OCI-LY3 (cell line): ENCODE data around the gene SYT8.

Source experiments
- H2AFZ ChIP-seq: fragments of 200-600, 300-600 bp; shearing (Covaris generic); 2 replicates; pipeline ENCODE4 v1.6.0; 2014; ENCODE audit warnings: antibody characterized with exemption, low read depth, low read length
- H3K27ac ChIP-seq: fragments of 200-600, 300-600 bp; sonication (generic); 2 replicates; pipeline ENCODE4 v1.5.1; 2014; ENCODE audit warnings: mild to moderate bottlenecking, low read length, moderate library complexity, mixed read lengths
- H3K27me3 ChIP-seq: fragments of 200-600, 300-600 bp; sonication (generic); 2 replicates; pipeline ENCODE4 v1.6.1; 2014; ENCODE audit warnings: low read depth, low read length, mixed read lengths
- H3K36me3 ChIP-seq: fragments of 200-600, 300-600 bp; sonication (generic); replicated peaks from 2 replicates; pipeline ENCODE3; 2014; ENCODE audit warnings: low read depth, low read length, mixed read lengths
- H3K4me1 ChIP-seq: fragments of 300-600, 200-600 bp; sonication (generic); 2 replicates; pipeline ENCODE4 v1.6.1; 2014; ENCODE audit warnings: low read length, mixed read lengths
- H3K4me2 ChIP-seq: fragments of 200-600, 300-600 bp; sonication (generic); 2 replicates; pipeline ENCODE4 v1.6.1; 2014; ENCODE audit warnings: low read length, mixed read lengths
- H3K4me3 ChIP-seq: fragments of 300-600, 200-600 bp; sonication (generic); 2 replicates; pipeline ENCODE4 v1.5.1; 2014; ENCODE audit warnings: antibody characterized with exemption, mild to moderate bottlenecking, low read length, moderate library complexity
- H3K79me2 ChIP-seq: fragments of 300-600, 200-600 bp; shearing (Covaris generic); 2 replicates; pipeline ENCODE4 v1.6.1; 2014; ENCODE audit warnings: mild to moderate bottlenecking, low read length, mixed read lengths
- H3K9ac ChIP-seq: fragments of 300-600, 200-600 bp; shearing (Covaris generic); 2 replicates; pipeline ENCODE4 v1.6.0; 2014; ENCODE audit warnings: mild to moderate bottlenecking, low read length, moderate library complexity
- H3K9me3 ChIP-seq: fragments of 200-600, 300-600 bp; shearing (Covaris generic); 2 replicates; pipeline ENCODE4 v1.6.1; 2014; ENCODE audit warnings: low read length, mixed read lengths; ENCODE audit not compliant: insufficient read depth
- H4K20me1 ChIP-seq: fragments of 200-600, 300-600 bp; sonication (generic); 2 replicates; pipeline ENCODE4 v1.6.1; 2016; ENCODE audit warnings: low read length, mixed read lengths; ENCODE audit not compliant: insufficient read depth
- CTCF ChIP-seq: fragments of 200-600, 300-600 bp; sonication (generic); IDR thresholded peaks from 2 replicates; pipeline ENCODE4 v1.5.1; 2014; ENCODE audit warnings: antibody characterized with exemption, low read length, low read depth
- EZH2phosphoT487 ChIP-seq: fragments of 200-600 bp; shearing (Covaris generic); IDR thresholded peaks from 2 replicates; pipeline ENCODE4 v1.6.1; 2018; ENCODE audit warnings: antibody characterized with exemption, mixed run types, low read depth

The SYT8 gene

GRCh38 chr11:1862588-1863351 lies 28.0 kb downstream of the SYT8 start:
- no peak overlapping the region for H3K4me2 ChIP-seq
- H3K27me3 ChIP-seq: no peaks in the 10 kb centered on the region
- TF ChIP-seq EZH2phosphoT487 (no peak), CTCF (no peak)
- peaks cover 100% of the 10 kb centered on the region for H4K20me1 ChIP-seq
- no peak overlapping the region for H2AFZ ChIP-seq
- no peak overlapping the region for H3K27ac ChIP-seq
- H3K9ac ChIP-seq: no peak overlapping the region
- no peaks in the 10 kb centered on the region for H3K9me3 ChIP-seq
- H3K79me2 ChIP-seq: peaks cover 73% of the 10 kb centered on the region
- no peak overlapping the region for H3K4me3 ChIP-seq
- H3K4me1 ChIP-seq: peaks cover 11% of the 10 kb centered on the region
- H3K36me3 ChIP-seq: peaks cover 68% of the 10 kb centered on the region

- peaks cover 68% of the 10 kb centered on the region for H3K36me3 ChIP-seq
- no peak overlapping the region for H2AFZ ChIP-seq
- H4K20me1 ChIP-seq: peaks cover 100% of the 10 kb centered on the region
- no peak overlapping the region for H3K9ac ChIP-seq
- no peak overlapping the region for H3K4me2 ChIP-seq
- peaks cover 64% of the 10 kb centered on the region for H3K79me2 ChIP-seq
- no peak for TF ChIP-seq EZH2phosphoT487
- no peak for TF ChIP-seq CTCF
- H3K4me1 ChIP-seq: peaks cover 11% of the 10 kb centered on the region
- H3K27ac ChIP-seq: no peak overlapping the region
- H3K9me3 ChIP-seq: no peaks in the 10 kb centered on the region
- H3K4me3 ChIP-seq: no peak overlapping the region
- no peaks in the 10 kb centered on the region for H3K27me3 ChIP-seq
Observed at GRCh38 chr11:1863352-1864216, 28.8 kb downstream of the SYT8 start.

GRCh38 chr11:1864231-1864630 lies 29.4 kb downstream of the SYT8 start:
- peaks cover 16% of the 10 kb centered on the region for H3K4me1 ChIP-seq
- H3K27ac ChIP-seq: no peak overlapping the region
- H4K20me1 ChIP-seq: peaks cover 100% of the 10 kb centered on the region
- peaks cover 61% of the 10 kb centered on the region for H3K36me3 ChIP-seq
- no peak overlapping the region for H3K4me3 ChIP-seq
- no peaks in the 10 kb centered on the region for H3K9me3 ChIP-seq
- H3K79me2 ChIP-seq: peaks cover 58% of the 10 kb centered on the region
- H3K9ac ChIP-seq: no peak overlapping the region
- TF ChIP-seq CTCF: no peak
- TF ChIP-seq EZH2phosphoT487: no peak
- H2AFZ ChIP-seq: no peak overlapping the region
- no peak overlapping the region for H3K4me2 ChIP-seq
- H3K27me3 ChIP-seq: no peaks in the 10 kb centered on the region
